ENCODE results near the gene BTBD16.

DNA sequence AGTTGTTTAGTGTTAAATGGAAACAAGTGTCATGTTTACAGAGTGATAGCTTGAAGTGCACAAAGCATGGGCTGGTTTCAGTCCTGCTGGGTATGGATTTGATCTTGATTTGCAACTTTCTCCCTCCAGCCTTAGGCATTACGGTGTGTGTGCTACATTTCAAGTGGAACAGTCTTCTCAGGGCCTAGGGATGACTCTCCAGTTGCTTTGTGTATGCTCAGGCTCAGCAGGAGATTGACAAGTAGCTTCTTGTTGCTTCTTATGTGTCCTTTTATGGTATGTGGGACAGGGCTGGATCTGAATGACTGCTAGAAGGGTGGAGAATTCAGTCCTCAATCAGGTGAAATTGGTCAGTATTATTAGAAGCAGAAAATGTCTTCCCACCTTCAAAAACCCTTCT lies 52.1 kb downstream of the BTBD16 start:
- TF ChIP-seq, protein P1, sequence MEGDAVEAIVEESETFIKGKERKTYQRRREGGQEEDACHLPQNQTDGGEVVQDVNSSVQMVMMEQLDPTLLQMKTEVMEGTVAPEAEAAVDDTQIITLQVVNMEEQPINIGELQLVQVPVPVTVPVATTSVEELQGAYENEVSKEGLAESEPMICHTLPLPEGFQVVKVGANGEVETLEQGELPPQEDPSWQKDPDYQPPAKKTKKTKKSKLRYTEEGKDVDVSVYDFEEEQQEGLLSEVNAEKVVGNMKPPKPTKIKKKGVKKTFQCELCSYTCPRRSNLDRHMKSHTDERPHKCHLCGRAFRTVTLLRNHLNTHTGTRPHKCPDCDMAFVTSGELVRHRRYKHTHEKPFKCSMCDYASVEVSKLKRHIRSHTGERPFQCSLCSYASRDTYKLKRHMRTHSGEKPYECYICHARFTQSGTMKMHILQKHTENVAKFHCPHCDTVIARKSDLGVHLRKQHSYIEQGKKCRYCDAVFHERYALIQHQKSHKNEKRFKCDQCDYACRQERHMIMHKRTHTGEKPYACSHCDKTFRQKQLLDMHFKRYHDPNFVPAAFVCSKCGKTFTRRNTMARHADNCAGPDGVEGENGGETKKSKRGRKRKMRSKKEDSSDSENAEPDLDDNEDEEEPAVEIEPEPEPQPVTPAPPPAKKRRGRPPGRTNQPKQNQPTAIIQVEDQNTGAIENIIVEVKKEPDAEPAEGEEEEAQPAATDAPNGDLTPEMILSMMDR (IDR thresholded peaks at IDR 0.05), result no peak
- TF ChIP-seq POLR2AphosphoS5 (IDR thresholded peaks at IDR 0.05) (no peak), POLR2A (IDR thresholded peaks at IDR 0.05) (no peak), EP300 (IDR thresholded peaks at IDR 0.05) (no peak)
